HFFc6 (cell line): Measurements from ENCODE around the gene TARS3. TPM values are rescaled to one million over a fixed set of nuclear protein-coding genes. Genes with fewer than 3 reads are reported as not detected.

Experiments
- DNase-seq: peaks from one replicate; pipeline ENCODE4 v3.0.0-alpha.2; 2018
- H3K27ac Mint-ChIP-seq: 2 replicates; pipeline ENCODE4 v1.8.0; 2020; ENCODE audit warnings: mild to moderate bottlenecking, mixed read lengths
- H3K27me3 Mint-ChIP-seq: 2 replicates; pipeline ENCODE4 v1.8.0; 2021; ENCODE audit warnings: mild to moderate bottlenecking, moderate library complexity, mixed read lengths; ENCODE audit not compliant: insufficient read depth
- H3K36me3 Mint-ChIP-seq: 2 replicates; pipeline ENCODE4 v1.8.0; 2021; ENCODE audit warnings: low read depth, mixed read lengths
- H3K4me1 Mint-ChIP-seq: 2 replicates; pipeline ENCODE4 v1.8.0; 2020; ENCODE audit warnings: low read depth, mixed read lengths
- H3K4me3 Mint-ChIP-seq: 2 replicates; pipeline ENCODE4 v1.8.0; 2020; ENCODE audit warnings: mild to moderate bottlenecking, moderate library complexity, mixed read lengths
- H3K9me3 Mint-ChIP-seq: 2 replicates; pipeline ENCODE4 v1.8.0; 2020; ENCODE audit warnings: mild to moderate bottlenecking, mixed read lengths
- total RNA-seq, 6 experiments: library from RNA; stranded (reverse); fragmentation: NEBNext Ultra II Directional; extraction: Animal tissue kit (Norgen Biotek cat#: 25700); gene quantifications; 2 replicates in 1 of 6; 3 replicates in 5 of 6; pipeline ENCODE4 v1.2.3, GENCODE V29; 2021
- TF ChIP-seq, protein P1 (sequence below): fragments of 200-600 bp; sonication (generic); IDR thresholded peaks from 2 replicates; pipeline ENCODE4 v1.5.0; 2021; ENCODE audit warnings: antibody characterized with exemption, mild to moderate bottlenecking

Gene TARS3
- total RNA-seq, 6 experiments from 2014 or later = 6.7 to 9.1 (median 7.8) TPM

DNA sequence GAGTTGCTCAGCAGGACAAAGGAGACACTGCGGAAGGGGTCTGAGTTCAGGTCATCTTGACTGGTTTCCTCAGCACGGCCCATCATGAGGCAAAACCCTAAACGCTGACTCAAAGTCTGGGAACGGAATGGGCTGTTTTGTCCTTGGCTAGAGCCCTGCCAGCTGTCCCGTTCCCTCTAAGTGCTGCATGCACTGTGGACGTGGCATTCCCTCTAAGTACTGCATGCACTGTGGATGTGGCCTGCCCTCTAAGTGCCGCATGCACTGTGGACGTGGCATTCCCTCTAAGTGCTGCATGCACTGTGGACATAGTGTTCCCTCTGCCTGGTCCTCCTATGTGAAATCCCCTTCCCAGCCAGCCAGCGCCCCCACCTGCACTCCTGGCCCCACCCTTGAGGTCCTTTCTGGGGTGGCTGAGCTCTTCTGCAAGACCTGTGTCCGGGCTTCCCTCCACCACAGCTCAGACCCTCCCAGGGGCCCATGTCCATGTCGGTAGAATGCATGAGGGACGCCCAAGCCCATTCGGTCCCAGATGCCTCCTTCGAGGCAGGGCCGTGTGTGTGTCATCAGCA is 108.8 kb downstream of the TARS3 start:
- TF ChIP-seq, protein P1, sequence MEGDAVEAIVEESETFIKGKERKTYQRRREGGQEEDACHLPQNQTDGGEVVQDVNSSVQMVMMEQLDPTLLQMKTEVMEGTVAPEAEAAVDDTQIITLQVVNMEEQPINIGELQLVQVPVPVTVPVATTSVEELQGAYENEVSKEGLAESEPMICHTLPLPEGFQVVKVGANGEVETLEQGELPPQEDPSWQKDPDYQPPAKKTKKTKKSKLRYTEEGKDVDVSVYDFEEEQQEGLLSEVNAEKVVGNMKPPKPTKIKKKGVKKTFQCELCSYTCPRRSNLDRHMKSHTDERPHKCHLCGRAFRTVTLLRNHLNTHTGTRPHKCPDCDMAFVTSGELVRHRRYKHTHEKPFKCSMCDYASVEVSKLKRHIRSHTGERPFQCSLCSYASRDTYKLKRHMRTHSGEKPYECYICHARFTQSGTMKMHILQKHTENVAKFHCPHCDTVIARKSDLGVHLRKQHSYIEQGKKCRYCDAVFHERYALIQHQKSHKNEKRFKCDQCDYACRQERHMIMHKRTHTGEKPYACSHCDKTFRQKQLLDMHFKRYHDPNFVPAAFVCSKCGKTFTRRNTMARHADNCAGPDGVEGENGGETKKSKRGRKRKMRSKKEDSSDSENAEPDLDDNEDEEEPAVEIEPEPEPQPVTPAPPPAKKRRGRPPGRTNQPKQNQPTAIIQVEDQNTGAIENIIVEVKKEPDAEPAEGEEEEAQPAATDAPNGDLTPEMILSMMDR = no peak
- Mint-ChIP-seq H3K36me3 (no peaks in the 10 kb centered on the region), H3K4me3 (peak overlapping the region; percentile 79), H3K27ac (peak overlapping the region; percentile 62; the same call in 1 of the 2 replicates), H3K4me1 (peaks cover 29% of the 10 kb centered on the region), H3K9me3 (no peaks in the 10 kb centered on the region), H3K27me3 (peaks cover 22% of the 10 kb centered on the region)
- no peak for DNase-seq

DNA sequence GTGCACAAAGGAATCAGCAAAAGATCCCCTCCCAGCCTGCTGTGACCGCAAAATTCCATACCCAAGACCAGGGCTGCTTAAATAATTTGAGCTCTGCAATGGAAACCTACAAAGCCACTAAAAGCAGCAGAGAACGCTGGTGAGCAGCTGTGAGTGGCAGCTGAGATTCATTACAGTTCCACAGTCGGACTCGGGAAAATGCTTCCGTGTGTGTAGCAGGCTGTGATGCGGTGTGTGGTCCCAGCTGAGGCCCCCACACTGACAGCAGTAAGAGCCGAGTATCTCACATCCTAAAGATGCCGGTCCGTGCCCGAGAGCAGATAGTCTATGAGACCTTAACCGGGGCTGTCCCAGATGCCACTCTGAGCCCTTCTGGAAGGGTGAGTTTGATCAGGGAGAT is 109.5 kb downstream of the TARS3 start:
- TF ChIP-seq, protein P1 = no peak
- Mint-ChIP-seq H3K4me3 (no peak overlapping the region), H3K27me3 (peaks cover 24% of the 10 kb centered on the region), H3K9me3 (no peaks in the 10 kb centered on the region), H3K36me3 (no peaks in the 10 kb centered on the region), H3K4me1 (peaks cover 29% of the 10 kb centered on the region), H3K27ac (no peak overlapping the region; the same call in 1 of the 2 replicates)
- DNase-seq = no peak

DNA sequence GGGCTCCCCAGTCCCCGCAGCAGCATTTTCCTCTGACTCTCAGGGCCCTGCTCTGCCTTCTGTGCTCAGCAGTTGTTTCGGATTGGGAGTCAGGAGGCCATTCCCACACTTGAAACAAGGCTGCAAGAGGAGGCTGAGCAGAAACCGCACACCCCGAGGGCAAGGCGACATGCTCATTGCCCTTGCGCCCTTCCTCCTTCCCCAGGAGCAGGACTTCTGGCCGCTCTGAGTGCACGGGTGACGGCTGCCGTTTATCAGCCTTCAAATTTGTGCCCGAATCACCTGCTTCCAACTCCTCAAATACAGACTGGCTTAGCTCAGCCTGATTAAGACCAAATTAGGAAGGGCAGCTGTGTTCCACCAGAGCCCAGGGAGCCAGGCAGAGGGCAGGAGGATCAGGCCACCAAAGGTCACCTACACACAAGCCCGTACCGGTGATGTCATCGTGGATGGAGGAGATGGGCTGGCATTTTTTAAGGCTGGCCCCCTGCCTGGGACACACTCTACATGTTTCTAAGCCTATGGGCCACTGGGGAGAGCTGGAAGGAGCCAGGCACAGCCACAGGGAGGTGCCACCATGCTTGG is 110.2 kb downstream of the TARS3 start:
- DNase-seq = no peak
- H3K36me3 Mint-ChIP-seq = no peaks in the 10 kb centered on the region

DNA sequence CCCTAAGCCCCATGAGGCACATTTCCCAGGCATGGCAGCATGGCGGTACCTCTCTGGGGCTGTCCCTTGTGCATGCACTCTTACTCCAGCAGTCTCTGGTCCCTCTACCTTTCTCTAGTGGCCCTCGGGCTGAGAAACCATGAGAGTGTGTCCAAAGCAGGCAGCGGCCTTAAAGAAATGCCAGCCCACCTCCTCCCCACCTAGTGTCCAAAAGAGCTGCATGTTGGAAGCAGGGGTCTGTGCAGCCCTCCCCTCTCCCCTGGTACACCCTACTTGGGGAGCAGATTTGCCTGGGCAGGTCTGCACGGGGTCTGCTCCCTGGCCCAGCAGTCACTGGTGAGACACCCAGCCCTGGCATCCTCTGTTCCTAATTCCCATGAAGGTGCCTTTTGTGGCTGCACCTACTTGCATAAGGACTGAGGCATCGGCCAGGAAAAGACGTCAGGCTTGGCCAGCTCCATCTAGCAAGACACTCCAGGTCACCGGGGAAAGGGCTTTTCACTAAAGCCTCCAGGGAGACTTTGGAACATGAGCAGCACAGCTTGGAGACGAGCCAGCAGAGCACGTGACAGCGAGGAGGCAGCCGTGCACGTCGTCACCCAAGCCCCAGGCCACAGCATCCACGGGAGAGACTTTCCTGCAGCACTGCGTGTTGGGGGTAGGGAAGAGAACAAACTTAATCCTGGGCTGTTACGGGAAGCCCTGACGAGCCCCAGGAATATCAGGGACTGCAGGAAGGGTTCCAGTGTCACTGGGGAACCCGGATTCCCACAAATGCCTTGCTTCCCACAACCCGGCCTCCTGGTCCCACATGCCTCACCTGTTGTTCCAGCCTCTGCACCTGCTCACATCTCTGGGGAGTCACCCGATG is 110.9 kb downstream of the TARS3 start:
- TF ChIP-seq, protein P1 = no peak
- no peaks in the 10 kb centered on the region for H3K9me3 Mint-ChIP-seq
- no peak overlapping the region for H3K27ac Mint-ChIP-seq
- H3K4me1 Mint-ChIP-seq = peaks cover 29% of the 10 kb centered on the region
- peak; percentile 11 for DNase-seq
- peaks cover 30% of the 10 kb centered on the region for H3K27me3 Mint-ChIP-seq
- no peak overlapping the region for H3K4me3 Mint-ChIP-seq
- H3K36me3 Mint-ChIP-seq = no peaks in the 10 kb centered on the region

More for the DNA sequence above, 110.2 kb downstream of the TARS3 start:
- TF ChIP-seq, protein P1 = no peak
- Mint-ChIP-seq H3K9me3 (no peaks in the 10 kb centered on the region), H3K27me3 (peaks cover 24% of the 10 kb centered on the region), H3K4me3 (no peak overlapping the region), H3K4me1 (peaks cover 29% of the 10 kb centered on the region), H3K27ac (no peak overlapping the region)

- Mint-ChIP-seq H3K27ac (no peak overlapping the region), H3K36me3 (no peaks in the 10 kb centered on the region), H3K4me1 (peaks cover 29% of the 10 kb centered on the region), H3K27me3 (peaks cover 36% of the 10 kb centered on the region), H3K9me3 (no peaks in the 10 kb centered on the region), H3K4me3 (no peak overlapping the region)
- DNase-seq = no peak
- TF ChIP-seq, protein P1 = no peak
These were observed 111.6 kb downstream of the TARS3 start for GRCh38 chr15:101612676-101613075.
